HEK293 (cell line): Measurements from ENCODE around the gene UPF2.

Source experiments
- GLI4 ChIP-seq: fragments of 450-650 bp; formaldehyde crosslinking; IDR thresholded peaks from 2 replicates; pipeline ENCODE4 v1.5.1; 2016; ENCODE audit warnings: missing biosample characterization, missing genetic modification characterization
- ZFP37 ChIP-seq: fragments of 450-650 bp; formaldehyde crosslinking; IDR thresholded peaks from 2 replicates; pipeline ENCODE4 v1.5.1; 2016; ENCODE audit warnings: missing biosample characterization, missing genetic modification characterization
- ZNF366 ChIP-seq: fragments of 450-650 bp; formaldehyde crosslinking; conservative IDR thresholded peaks from 2 replicates; pipeline ENCODE4 v1.5.1; 2016; ENCODE audit warnings: missing biosample characterization, missing genetic modification characterization
- ZNF510 ChIP-seq: fragments of 450-650 bp; formaldehyde crosslinking; IDR thresholded peaks from 2 replicates; pipeline ENCODE4 v1.5.1; 2018; ENCODE audit warnings: mild to moderate bottlenecking, missing genetic modification characterization, missing biosample characterization; ENCODE audit not compliant: insufficient replicate concordance
- ZNF670 ChIP-seq: fragments of 450-650 bp; formaldehyde crosslinking; IDR thresholded peaks from 2 replicates; pipeline ENCODE4 v1.5.1; 2016; ENCODE audit warnings: missing biosample characterization, missing genetic modification characterization, low read depth
- TF ChIP-seq, protein P1 (sequence below): fragments of 450-650 bp; formaldehyde crosslinking; IDR thresholded peaks from 2 replicates; pipeline ENCODE4 v1.5.1; 2016; ENCODE audit warnings: missing biosample characterization, missing genetic modification characterization

DNA sequence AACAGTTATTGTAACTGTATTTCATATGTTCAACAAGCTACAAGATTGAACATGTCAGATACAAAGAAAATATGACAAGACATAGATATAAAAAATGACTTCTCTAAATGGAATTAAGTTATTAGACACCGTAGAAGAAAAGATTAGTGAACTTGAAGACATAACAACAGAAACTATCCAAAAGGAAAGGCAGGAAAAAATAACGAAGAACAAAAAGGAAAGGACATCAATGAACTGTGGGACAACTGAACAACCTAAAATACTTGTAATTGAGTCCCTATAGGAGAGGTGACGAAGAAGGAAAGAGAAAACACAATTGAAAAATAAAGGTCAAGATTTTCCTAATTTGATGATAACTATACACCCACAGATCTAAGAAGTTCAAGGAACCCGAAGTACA, 32.3 kb downstream of the UPF2 start:
- TF ChIP-seq, protein P1, sequence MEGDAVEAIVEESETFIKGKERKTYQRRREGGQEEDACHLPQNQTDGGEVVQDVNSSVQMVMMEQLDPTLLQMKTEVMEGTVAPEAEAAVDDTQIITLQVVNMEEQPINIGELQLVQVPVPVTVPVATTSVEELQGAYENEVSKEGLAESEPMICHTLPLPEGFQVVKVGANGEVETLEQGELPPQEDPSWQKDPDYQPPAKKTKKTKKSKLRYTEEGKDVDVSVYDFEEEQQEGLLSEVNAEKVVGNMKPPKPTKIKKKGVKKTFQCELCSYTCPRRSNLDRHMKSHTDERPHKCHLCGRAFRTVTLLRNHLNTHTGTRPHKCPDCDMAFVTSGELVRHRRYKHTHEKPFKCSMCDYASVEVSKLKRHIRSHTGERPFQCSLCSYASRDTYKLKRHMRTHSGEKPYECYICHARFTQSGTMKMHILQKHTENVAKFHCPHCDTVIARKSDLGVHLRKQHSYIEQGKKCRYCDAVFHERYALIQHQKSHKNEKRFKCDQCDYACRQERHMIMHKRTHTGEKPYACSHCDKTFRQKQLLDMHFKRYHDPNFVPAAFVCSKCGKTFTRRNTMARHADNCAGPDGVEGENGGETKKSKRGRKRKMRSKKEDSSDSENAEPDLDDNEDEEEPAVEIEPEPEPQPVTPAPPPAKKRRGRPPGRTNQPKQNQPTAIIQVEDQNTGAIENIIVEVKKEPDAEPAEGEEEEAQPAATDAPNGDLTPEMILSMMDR (tag by site-specific recombination), result no peak
- TF ChIP-seq GLI4 (tag by site-specific recombination) (no peak), ZNF366 (tag by site-specific recombination) (no peak), ZNF510 (tag by site-specific recombination) (no peak), ZNF670 (tag by site-specific recombination) (no peak), ZFP37 (tag by site-specific recombination) (no peak)
